Activated T-helper 2 cell treated with anti-CD3 and anti-CD28 coated beads, Interferon-gamma antibody, Interleukin-2, Interleukin-4, amounts not matched to agents 10 μg/mL and 5 μg/mL and 100 μg/mL, durations not matched to agents 14 hours and 24 hours and 36 hours (primary cell): ENCODE data around the gene FAM83G. TPM values are rescaled to one million over a fixed set of nuclear protein-coding genes. Genes with fewer than 3 reads are reported as not detected.

Experiments
- DNase-seq: peaks from one replicate; pipeline ENCODE4 v3.0.0; 2021; ENCODE audit warnings: low spot score
- H3K27ac Mint-ChIP-seq: one replicate; pipeline ENCODE4 v1.8.0; 2021; ENCODE audit warnings: mixed read lengths
- H3K27me3 Mint-ChIP-seq: one replicate; pipeline ENCODE4 v1.8.0; 2021; ENCODE audit warnings: low read depth, mixed read lengths
- H3K36me3 Mint-ChIP-seq: one replicate; pipeline ENCODE4 v1.8.0; 2021; ENCODE audit warnings: low read depth, mixed read lengths
- H3K4me1 Mint-ChIP-seq: one replicate; pipeline ENCODE4 v1.8.0; 2021; ENCODE audit warnings: low read depth, mixed read lengths
- H3K4me3 Mint-ChIP-seq: one replicate; pipeline ENCODE4 v1.8.0; 2021; ENCODE audit warnings: low read depth, mild to moderate bottlenecking, moderate library complexity, mixed read lengths
- H3K9me3 Mint-ChIP-seq: one replicate; pipeline ENCODE4 v1.8.0; 2021; ENCODE audit warnings: mixed read lengths
- intact Hi-C: fragments of 100-400 bp; cut with micrococcal nuclease; formaldehyde crosslinking; loops from one replicate; pipeline ENCODE4 v1.15.1; 2023
- total RNA-seq: library from RNA; stranded (reverse); gene quantifications from 2 replicates; pipeline ENCODE4 v1.2.3, GENCODE V29; 2022

FAM83G gene
- total RNA-seq, 1 donor from 2014 or later, result 14.0 TPM

GRCh38 chr17:19012171-19013080, 7.9 kb upstream of the FAM83G start:
- Mint-ChIP-seq H3K27me3 (peaks cover 2% of the 10 kb centered on the region), H3K4me3 (no peak overlapping the region), H3K9me3 (no peaks in the 10 kb centered on the region), H3K27ac (no peak overlapping the region), H3K4me1 (no peaks in the 10 kb centered on the region), H3K36me3 (no peaks in the 10 kb centered on the region)
- DNase-seq, result no peak
- intact Hi-C loops, result loop anchor here (10.0 kb wide), 1 partner anchor 48 kb away; no protein-coding TSS in a partner anchor

GRCh38 chr17:19011581-19011980, 7.0 kb upstream of the FAM83G start:
- no peak overlapping the region for H3K4me3 Mint-ChIP-seq
- peaks cover 8% of the 10 kb centered on the region for H3K27me3 Mint-ChIP-seq
- H3K27ac Mint-ChIP-seq, result no peak overlapping the region
- DNase-seq, result no peak
- H3K9me3 Mint-ChIP-seq, result no peaks in the 10 kb centered on the region
- no peaks in the 10 kb centered on the region for H3K4me1 Mint-ChIP-seq
- intact Hi-C loops, result loop anchor here (10.0 kb wide), 1 partner anchor 47 kb away; no protein-coding TSS in a partner anchor
- no peaks in the 10 kb centered on the region for H3K36me3 Mint-ChIP-seq

GRCh38 chr17:19010729-19011505, 6.4 kb upstream of the FAM83G start:
- DNase-seq, result no peak
- Mint-ChIP-seq H3K27me3 (peaks cover 8% of the 10 kb centered on the region), H3K27ac (no peak overlapping the region), H3K9me3 (no peaks in the 10 kb centered on the region), H3K4me1 (no peaks in the 10 kb centered on the region), H3K4me3 (no peak overlapping the region), H3K36me3 (no peaks in the 10 kb centered on the region)
- intact Hi-C loops, result loop anchor here (10.0 kb wide), 1 partner anchor 46 kb away; no protein-coding TSS in a partner anchor

GRCh38 chr17:19009970-19010369, 5.4 kb upstream of the FAM83G start:
- Mint-ChIP-seq H3K27ac (no peak overlapping the region), H3K4me3 (no peak overlapping the region), H3K27me3 (peaks cover 8% of the 10 kb centered on the region), H3K4me1 (no peaks in the 10 kb centered on the region), H3K9me3 (no peaks in the 10 kb centered on the region), H3K36me3 (no peaks in the 10 kb centered on the region)
- no peak for DNase-seq
- intact Hi-C loops, result loop anchor here (10.0 kb wide), 1 partner anchor 45 kb away; no protein-coding TSS in a partner anchor

GRCh38 chr17:19006698-19007097, 2.1 kb upstream of the FAM83G start:
- peaks cover 18% of the 10 kb centered on the region for H3K4me1 Mint-ChIP-seq
- no peak for DNase-seq
- intact Hi-C loops, result no loop called here
- H3K9me3 Mint-ChIP-seq, result no peaks in the 10 kb centered on the region
- peaks cover 8% of the 10 kb centered on the region for H3K27me3 Mint-ChIP-seq
- H3K27ac Mint-ChIP-seq, result no peak overlapping the region
- H3K36me3 Mint-ChIP-seq, result peaks cover 14% of the 10 kb centered on the region
- no peak overlapping the region for H3K4me3 Mint-ChIP-seq

GRCh38 chr17:19005789-19006430, 1.3 kb upstream of the FAM83G start:
- Mint-ChIP-seq H3K4me3 (no peak overlapping the region), H3K9me3 (no peaks in the 10 kb centered on the region), H3K27me3 (peaks cover 8% of the 10 kb centered on the region), H3K36me3 (peaks cover 17% of the 10 kb centered on the region), H3K27ac (no peak overlapping the region), H3K4me1 (peaks cover 25% of the 10 kb centered on the region)
- intact Hi-C loops, result no loop called here
- DNase-seq, result no peak

- peaks cover 25% of the 10 kb centered on the region for H3K4me1 Mint-ChIP-seq
- DNase-seq, result no peak
- H3K36me3 Mint-ChIP-seq, result peaks cover 17% of the 10 kb centered on the region
- intact Hi-C loops, result no loop called here
- H3K9me3 Mint-ChIP-seq, result no peaks in the 10 kb centered on the region
- no peak overlapping the region for H3K27ac Mint-ChIP-seq
- peaks cover 8% of the 10 kb centered on the region for H3K27me3 Mint-ChIP-seq
- peak overlapping the region; percentile 58 for H3K4me3 Mint-ChIP-seq
Measured at GRCh38 chr17:19005137-19005773, 691 bp upstream of the FAM83G start.

- peak overlapping the region; percentile 68 for H3K27ac Mint-ChIP-seq
- intact Hi-C loops, result no loop called here
- H3K27me3 Mint-ChIP-seq, result peaks cover 8% of the 10 kb centered on the region
- peak; percentile 17 for DNase-seq
- peaks cover 17% of the 10 kb centered on the region for H3K36me3 Mint-ChIP-seq
- no peaks in the 10 kb centered on the region for H3K9me3 Mint-ChIP-seq
- H3K4me3 Mint-ChIP-seq, result peak overlapping the region; percentile 86
- peaks cover 25% of the 10 kb centered on the region for H3K4me1 Mint-ChIP-seq
Measured at GRCh38 chr17:19003543-19004420, 782 bp downstream of the FAM83G start.

GRCh38 chr17:19002805-19003542, 1.6 kb downstream of the FAM83G start:
- Mint-ChIP-seq H3K36me3 (peaks cover 17% of the 10 kb centered on the region), H3K27ac (no peak overlapping the region), H3K27me3 (peaks cover 8% of the 10 kb centered on the region), H3K4me1 (peaks cover 25% of the 10 kb centered on the region), H3K9me3 (no peaks in the 10 kb centered on the region), H3K4me3 (peak overlapping the region; percentile 86)
- intact Hi-C loops, result no loop called here
- no peak for DNase-seq

- no peak for DNase-seq
- Mint-ChIP-seq H3K4me1 (peaks cover 25% of the 10 kb centered on the region), H3K9me3 (no peaks in the 10 kb centered on the region), H3K27me3 (peaks cover 2% of the 10 kb centered on the region), H3K36me3 (peaks cover 20% of the 10 kb centered on the region), H3K4me3 (peak overlapping the region; percentile 86), H3K27ac (no peak overlapping the region)
- intact Hi-C loops, result no loop called here
Measured at GRCh38 chr17:19001907-19002590, 2.5 kb downstream of the FAM83G start.
